Fibroblast of mammary gland (primary cell): Measurements from ENCODE around the gene ITPK1.

Experiments used
- DNase-seq: peaks from one replicate; pipeline ENCODE4 v3.0.0-alpha.2; 2010; ENCODE audit warnings: low read depth
- H3K4me3 ChIP-seq: 2 replicates; pipeline ENCODE4 v1.5.1; 2011; ENCODE audit warnings: low read depth, mild to moderate bottlenecking, low read length, moderate library complexity; ENCODE audit not compliant: control insufficient read depth
- CTCF ChIP-seq: conservative IDR thresholded peaks from 2 replicates; pipeline ENCODE4 v1.5.1; 2011; ENCODE audit warnings: low read depth, low read length, inconsistent platforms; ENCODE audit not compliant: control insufficient read depth, insufficient read depth

Gene ITPK1

GRCh38 chr14:93095742-93096510, 19.8 kb downstream of the ITPK1 start:
- H3K4me3 ChIP-seq = no peak overlapping the region
- no peak for DNase-seq
- TF ChIP-seq CTCF = no peak

GRCh38 chr14:93094121-93094918, 21.4 kb downstream of the ITPK1 start:
- no peak overlapping the region for H3K4me3 ChIP-seq
- no peak for TF ChIP-seq CTCF
- no peak for DNase-seq

- DNase-seq = no peak
- H3K4me3 ChIP-seq = no peak overlapping the region
- no peak for TF ChIP-seq CTCF
These were observed 22.8 kb downstream of the ITPK1 start for GRCh38 chr14:93092606-93093556.

- no peak for TF ChIP-seq CTCF
- no peak for DNase-seq
- H3K4me3 ChIP-seq = no peak overlapping the region
These were observed 24.1 kb downstream of the ITPK1 start for GRCh38 chr14:93091666-93092065.

- DNase-seq = no peak
- H3K4me3 ChIP-seq = no peak overlapping the region
- TF ChIP-seq CTCF = no peak
These were observed 24.7 kb downstream of the ITPK1 start for GRCh38 chr14:93090826-93091555.

- DNase-seq = no peak
- no peak for TF ChIP-seq CTCF
These were observed 26.0 kb downstream of the ITPK1 start for GRCh38 chr14:93089521-93090269.

More at GRCh38 chr14:93089521-93090269, 26.0 kb downstream of the ITPK1 start:
- no peak overlapping the region for H3K4me3 ChIP-seq
